ENCODE data around the gene NOS1AP.

GRCh38 chr1:162298266-162298665 is 228.8 kb downstream of the NOS1AP start:
- no peak for TF ChIP-seq MAX (IDR thresholded peaks at IDR 0.05; ENCODE audit: low read depth, low read length)
- no peak for TF ChIP-seq POLR2A (IDR thresholded peaks at IDR 0.05; ENCODE audit: extremely low read depth, insufficient read length)
- TF ChIP-seq CTCF (IDR thresholded peaks at IDR 0.05; ENCODE audit: low read depth, low read length), result no peak
